RWPE2 (cell line): ENCODE data around the gene ENOX2.

ENCODE experiments used
- ATAC-seq: fragments of 200-7000 bp; cut with Tn5 transposase; 3 replicates; pipeline ENCODE4 v1.9.1; 2021; ENCODE audit warnings: low read depth
- DNase-seq: peaks from one replicate; pipeline ENCODE4 v3.0.0-alpha.2; 2020; ENCODE audit warnings: low spot score
- H3K27ac ChIP-seq: fragments of 450-650 bp; 2 replicates; pipeline ENCODE4 v1.5.1; 2017; ENCODE audit warnings: mild to moderate bottlenecking; ENCODE audit not compliant: poor library complexity, severe bottlenecking
- H3K27me3 ChIP-seq: fragments of 250-450 bp; sonication (Bioruptor Pico); 2 replicates; pipeline ENCODE4 v1.5.1; 2021; ENCODE audit warnings: mild to moderate bottlenecking, moderate library complexity; ENCODE audit not compliant: insufficient read depth, poor library complexity, severe bottlenecking
- H3K36me3 ChIP-seq: fragments of 250-450 bp; sonication (Bioruptor Pico); 2 replicates; pipeline ENCODE4 v1.5.1; 2020; ENCODE audit warnings: low read depth, mild to moderate bottlenecking, moderate library complexity
- H3K4me1 ChIP-seq: fragments of 250-450 bp; sonication (Bioruptor Pico); 2 replicates; pipeline ENCODE4 v1.5.1; 2021; ENCODE audit warnings: mild to moderate bottlenecking, moderate library complexity; ENCODE audit not compliant: insufficient read depth, poor library complexity, severe bottlenecking
- H3K4me3 ChIP-seq: fragments of 250-450 bp; sonication (Bioruptor Pico); 2 replicates; pipeline ENCODE4 v1.5.1; 2021; ENCODE audit warnings: mild to moderate bottlenecking, moderate library complexity; ENCODE audit not compliant: severe bottlenecking
- H3K9me3 ChIP-seq: fragments of 250-450 bp; sonication (Bioruptor Pico); 2 replicates; pipeline ENCODE4 v1.5.1; 2021; ENCODE audit warnings: mild to moderate bottlenecking, moderate library complexity; ENCODE audit not compliant: severe bottlenecking
- CTCF ChIP-seq: fragments of 450-650 bp; IDR thresholded peaks from one replicate; pipeline ENCODE4 v1.5.1; 2017; ENCODE audit warnings: mild to moderate bottlenecking, moderate library complexity; ENCODE audit not compliant: poor library complexity, severe bottlenecking

ENOX2 gene

GRCh38 chrX:130577431-130577830, 325.6 kb downstream of the ENOX2 start:
- Histone ChIP-seq H3K36me3 (no peaks in the 10 kb centered on the region), H3K27ac (no peak overlapping the region), H3K4me3 (no peak overlapping the region), H3K27me3 (no peaks in the 10 kb centered on the region), H3K9me3 (no peaks in the 10 kb centered on the region), H3K4me1 (no peaks in the 10 kb centered on the region)
- ATAC-seq (no peak), DNase-seq (no peak)
- no peak for TF ChIP-seq CTCF

GRCh38 chrX:130575831-130576389, 327.1 kb downstream of the ENOX2 start:
- Histone ChIP-seq H3K9me3 (no peaks in the 10 kb centered on the region), H3K27me3 (no peaks in the 10 kb centered on the region)
- no peak for DNase-seq

More at GRCh38 chrX:130575831-130576389, 327.1 kb downstream of the ENOX2 start:
- no peaks in the 10 kb centered on the region for H3K4me1 ChIP-seq
- no peaks in the 10 kb centered on the region for H3K36me3 ChIP-seq
- no peak overlapping the region for H3K27ac ChIP-seq
- H3K4me3 ChIP-seq, result no peak overlapping the region
- peak; percentile 59 for TF ChIP-seq CTCF
- ATAC-seq, result no peak
